Mammary epithelial cell (primary cell): Measurements from ENCODE around the gene DPP10.

ENCODE experiments used
- EZH2 ChIP-seq: IDR thresholded peaks from 2 replicates; pipeline ENCODE4 v1.6.1; 2012; ENCODE audit warnings: low read length, inconsistent platforms, borderline replicate concordance
- TF ChIP-seq, protein P1 (sequence below), 2 donors: IDR thresholded peaks in 1 of 2; conservative IDR thresholded peaks in 1 of 2; 2 replicates each; pipeline ENCODE4 v1.5.1; 2011 to 2012; ENCODE audit warnings: inconsistent platforms in 2 of 2, low read length in 2 of 2, mild to moderate bottlenecking in 2 of 2, control low read depth in 1 of 2, low read depth in 1 of 2; ENCODE audit not compliant: insufficient read depth in 1 of 2; ENCODE audit errors: extremely low read depth in 1 of 2

DNA sequence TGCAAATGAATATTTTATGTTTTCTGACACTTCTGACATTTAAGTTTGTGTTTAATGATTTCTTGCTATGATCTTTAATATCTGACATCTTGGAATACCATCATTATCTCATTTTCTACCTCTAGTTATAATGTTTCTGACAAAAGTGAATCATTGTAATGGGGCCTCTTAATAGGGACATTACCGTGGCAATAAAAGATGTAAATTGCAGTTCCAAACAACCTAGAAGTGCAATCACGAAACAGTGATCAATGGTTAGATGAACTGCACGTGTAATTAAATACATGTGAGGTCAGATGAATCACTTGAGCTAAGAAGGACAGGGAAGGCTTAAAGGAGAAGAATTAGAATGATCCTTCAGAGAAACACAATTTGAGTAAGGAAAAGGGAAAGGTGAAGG lies 1078.3 kb downstream of the DPP10 start:
- TF ChIP-seq, protein P1, sequence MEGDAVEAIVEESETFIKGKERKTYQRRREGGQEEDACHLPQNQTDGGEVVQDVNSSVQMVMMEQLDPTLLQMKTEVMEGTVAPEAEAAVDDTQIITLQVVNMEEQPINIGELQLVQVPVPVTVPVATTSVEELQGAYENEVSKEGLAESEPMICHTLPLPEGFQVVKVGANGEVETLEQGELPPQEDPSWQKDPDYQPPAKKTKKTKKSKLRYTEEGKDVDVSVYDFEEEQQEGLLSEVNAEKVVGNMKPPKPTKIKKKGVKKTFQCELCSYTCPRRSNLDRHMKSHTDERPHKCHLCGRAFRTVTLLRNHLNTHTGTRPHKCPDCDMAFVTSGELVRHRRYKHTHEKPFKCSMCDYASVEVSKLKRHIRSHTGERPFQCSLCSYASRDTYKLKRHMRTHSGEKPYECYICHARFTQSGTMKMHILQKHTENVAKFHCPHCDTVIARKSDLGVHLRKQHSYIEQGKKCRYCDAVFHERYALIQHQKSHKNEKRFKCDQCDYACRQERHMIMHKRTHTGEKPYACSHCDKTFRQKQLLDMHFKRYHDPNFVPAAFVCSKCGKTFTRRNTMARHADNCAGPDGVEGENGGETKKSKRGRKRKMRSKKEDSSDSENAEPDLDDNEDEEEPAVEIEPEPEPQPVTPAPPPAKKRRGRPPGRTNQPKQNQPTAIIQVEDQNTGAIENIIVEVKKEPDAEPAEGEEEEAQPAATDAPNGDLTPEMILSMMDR (conservative IDR thresholded peaks at IDR 0.05 in 1 of 2, IDR thresholded peaks at IDR 0.05 in 1 of 2; ENCODE audit: extremely low read depth in 1 of 2, insufficient read depth in 1 of 2, low read depth in 1 of 2, low read length in 2 of 2), result no peak
- TF ChIP-seq EZH2, result no peak
